WTC11 (cell line): ENCODE results near the gene MCEE. TPM values are rescaled to one million over a fixed set of nuclear protein-coding genes. Genes with fewer than 3 reads are reported as not detected.

ENCODE experiments used
- ATAC-seq: fragments of 200-7000 bp; cut with Tn5 transposase; 2 replicates; pipeline ENCODE4 v1.10.0; 2021; ENCODE audit warnings: mild to moderate bottlenecking, moderate library complexity
- CTCF ChIA-PET: fragments of 300-600 bp; sonication (Branson Sonifier 250); formaldehyde crosslinking; loops from one replicate; lab custom pipeline; 2021; ENCODE audit warnings: antibody characterized with exemption; lab: Charles Lee
- POLR2A ChIA-PET: fragments of 350-600 bp; sonication (Branson Sonifier 250); formaldehyde crosslinking; loops from one replicate; lab custom pipeline; 2021; ENCODE audit warnings: antibody characterized with exemption; lab: Charles Lee
- DNase-seq: peaks from one replicate; pipeline ENCODE4 v3.0.0; 2021; ENCODE audit warnings: low spot score
- H3K27ac Mint-ChIP-seq: 2 replicates; pipeline ENCODE4 v1.8.0; 2021; ENCODE audit warnings: mixed read lengths
- H3K27me3 Mint-ChIP-seq: 2 replicates; pipeline ENCODE4 v1.8.0; 2021; ENCODE audit warnings: low read depth, mild to moderate bottlenecking, moderate library complexity, mixed read lengths
- H3K36me3 Mint-ChIP-seq: 2 replicates; pipeline ENCODE4 v1.8.0; 2021; ENCODE audit warnings: mixed read lengths
- H3K4me1 Mint-ChIP-seq: 2 replicates; pipeline ENCODE4 v1.8.0; 2022; ENCODE audit warnings: mixed read lengths
- H3K4me3 Mint-ChIP-seq: 2 replicates; pipeline ENCODE4 v1.8.0; 2021; ENCODE audit warnings: mild to moderate bottlenecking, moderate library complexity, mixed read lengths
- H3K9me3 Mint-ChIP-seq: 2 replicates; pipeline ENCODE4 v1.8.0; 2021; ENCODE audit warnings: mixed read lengths
- ARID4B ChIP-seq: sonication (generic); formaldehyde crosslinking; IDR thresholded peaks from 2 replicates; pipeline ENCODE4 v1.8.0; 2023; ENCODE audit warnings: missing genetic modification reagents, mild to moderate bottlenecking, borderline replicate concordance
- E2F1 ChIP-seq: sonication (generic); formaldehyde crosslinking; IDR thresholded peaks from 2 replicates; pipeline ENCODE4 v1.8.0; 2022; ENCODE audit warnings: mild to moderate bottlenecking, missing genetic modification reagents
- ELF4 ChIP-seq: sonication (generic); formaldehyde crosslinking; IDR thresholded peaks from 2 replicates; pipeline ENCODE4 v1.8.1; 2022; ENCODE audit warnings: low read depth, mild to moderate bottlenecking, moderate library complexity, missing genetic modification reagents
- EMX1 ChIP-seq: fragments of 250-450 bp; sonication (Bioruptor Pico); IDR thresholded peaks from 2 replicates; pipeline ENCODE4 v1.8.0; 2021; ENCODE audit warnings: mild to moderate bottlenecking
- ESRRA ChIP-seq: sonication (generic); formaldehyde crosslinking; IDR thresholded peaks from 2 replicates; pipeline ENCODE4 v1.8.1; 2022; ENCODE audit warnings: mild to moderate bottlenecking, missing genetic modification reagents, borderline replicate concordance
- GABPB1 ChIP-seq: sonication (generic); formaldehyde crosslinking; IDR thresholded peaks from 2 replicates; pipeline ENCODE4 v1.8.1; 2023; ENCODE audit warnings: mild to moderate bottlenecking, missing genetic modification reagents
- GRHL2 ChIP-seq: fragments of 250-450 bp; sonication (Bioruptor Pico); IDR thresholded peaks from 2 replicates; pipeline ENCODE4 v1.8.0; 2022; ENCODE audit warnings: mild to moderate bottlenecking, moderate library complexity; ENCODE audit not compliant: insufficient replicate concordance, severe bottlenecking
- HMGXB4 ChIP-seq: sonication (generic); formaldehyde crosslinking; IDR thresholded peaks from 2 replicates; pipeline ENCODE4 v1.8.1; 2023; ENCODE audit warnings: mild to moderate bottlenecking, moderate library complexity, missing genetic modification reagents
- KAT7 ChIP-seq: sonication (generic); formaldehyde crosslinking; IDR thresholded peaks from 2 replicates; pipeline ENCODE4 v1.8.1; 2023; ENCODE audit warnings: missing genetic modification reagents, mild to moderate bottlenecking, borderline replicate concordance
- NFATC4 ChIP-seq: fragments of 250-450 bp; sonication (Bioruptor Pico); IDR thresholded peaks from 2 replicates; pipeline ENCODE4 v1.9.0; 2021; ENCODE audit warnings: mild to moderate bottlenecking
- NFE2L1 ChIP-seq: sonication (generic); formaldehyde crosslinking; IDR thresholded peaks from 2 replicates; pipeline ENCODE4 v1.8.1; 2023; ENCODE audit warnings: missing genetic modification reagents
- PREB ChIP-seq: sonication (generic); formaldehyde crosslinking; IDR thresholded peaks from 2 replicates; pipeline ENCODE4 v1.8.1; 2022; ENCODE audit warnings: mild to moderate bottlenecking, missing genetic modification reagents, moderate library complexity, borderline replicate concordance
- SP1 ChIP-seq: sonication (generic); formaldehyde crosslinking; conservative IDR thresholded peaks from 2 replicates; pipeline ENCODE4 v1.8.1; 2022; ENCODE audit warnings: missing genetic modification reagents
- TEAD4 ChIP-seq: sonication (generic); formaldehyde crosslinking; IDR thresholded peaks from 2 replicates; pipeline ENCODE4 v1.8.0; 2022; ENCODE audit warnings: mild to moderate bottlenecking, missing genetic modification reagents
- ZNF396 ChIP-seq: fragments of 250-450 bp; sonication (Bioruptor Pico); IDR thresholded peaks from 2 replicates; pipeline ENCODE4 v1.8.0; 2021; ENCODE audit warnings: mild to moderate bottlenecking, moderate library complexity, borderline replicate concordance
- ZNF532 ChIP-seq: fragments of 250-450 bp; sonication (Bioruptor Pico); IDR thresholded peaks from 2 replicates; pipeline ENCODE4 v1.9.0; 2021; ENCODE audit warnings: mild to moderate bottlenecking, borderline replicate concordance
- total RNA-seq: library from RNA; stranded (reverse); gene quantifications from 3 replicates; pipeline ENCODE4 v1.2.3, GENCODE V29; 2021

Gene MCEE
- total RNA-seq, 1 experiment from 2014 or later, result 18.7 TPM

DNA sequence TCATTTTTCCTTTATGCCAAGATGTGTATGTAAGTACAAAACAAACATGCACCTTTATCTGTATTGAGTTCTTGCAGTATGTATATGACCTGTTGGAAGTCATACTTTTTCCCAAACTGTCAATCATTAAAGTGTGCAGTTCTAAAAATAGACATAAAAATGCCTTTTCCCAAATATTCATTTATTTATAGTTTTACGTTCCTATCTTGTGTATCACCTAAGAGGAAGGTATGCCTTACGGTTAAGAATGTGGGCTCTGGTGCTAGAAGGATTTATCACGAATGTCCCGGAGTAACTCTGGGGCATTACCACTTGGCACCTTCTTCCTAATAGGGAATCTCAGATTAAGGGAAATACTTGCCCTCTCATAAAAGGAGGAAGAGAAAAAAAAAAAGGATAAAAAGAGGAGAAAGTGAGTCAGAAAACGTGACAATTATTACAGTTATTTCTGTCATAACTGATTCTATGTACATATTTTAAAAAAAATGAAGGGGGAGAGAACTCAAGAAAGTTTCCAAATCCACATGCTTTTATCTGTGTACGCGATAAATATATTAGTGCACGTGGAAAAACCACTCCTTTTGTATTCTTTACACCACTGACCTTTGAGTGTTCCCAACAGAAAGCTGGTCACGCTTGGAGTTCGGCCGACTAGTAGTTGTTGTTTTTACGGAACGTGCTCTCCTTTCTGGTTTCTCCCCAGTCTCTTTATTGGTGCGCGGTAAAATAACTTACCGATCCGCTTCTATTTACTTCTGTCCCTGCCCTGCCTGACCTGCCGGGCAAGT lies 721 bp downstream of the MCEE start:
- no peak overlapping the region for H3K4me3 Mint-ChIP-seq
- TF ChIP-seq GABPB1 (no peak), ELF4 (CRISPR knock-in tag) (no peak), ZNF532 (no peak), ARID4B (no peak), NFATC4 (CRISPR knock-in tag) (no peak), HMGXB4 (CRISPR knock-in tag) (0 out of 2 replicates have a peak, but pooled peaks have one; percentile 4)
- H3K4me1 Mint-ChIP-seq, result peaks cover 9% of the 10 kb centered on the region
- DNase-seq (no peak), ATAC-seq (no peak)
- H3K9me3 Mint-ChIP-seq, result no peaks in the 10 kb centered on the region
- peak overlapping the region; percentile 98 for H3K27ac Mint-ChIP-seq
- no peaks in the 10 kb centered on the region for H3K27me3 Mint-ChIP-seq
- ChIA-PET CTCF (interaction anchor here (0.6 to 2.7 kb wide), 8 partner anchors 26 to 169 kb away, joined by 3 to 15 read pairs (median 4); no protein-coding TSS in a partner anchor), POLR2A (no interaction called here)
- peaks cover 6% of the 10 kb centered on the region for H3K36me3 Mint-ChIP-seq

- ATAC-seq (no peak), DNase-seq (no peak)
- POLR2A ChIA-PET, result no interaction called here
- Mint-ChIP-seq H3K27ac (no peak overlapping the region), H3K9me3 (peaks cover 5% of the 10 kb centered on the region; the same call in 1 of the 2 replicates), H3K4me1 (peaks cover 9% of the 10 kb centered on the region), H3K36me3 (peaks cover 16% of the 10 kb centered on the region), H3K27me3 (no peaks in the 10 kb centered on the region), H3K4me3 (no peak overlapping the region)
- CTCF ChIA-PET, result interaction anchor here (0.8 to 1.4 kb wide), 4 partner anchors 26 to 1761 kb away, joined by 3 to 7 read pairs (median 3); partner anchors contain the start of genes NAGK and SPR
- no peak for TF ChIP-seq SP1 (CRISPR knock-in tag)
Observed at GRCh38 chr2:71126957-71127356, 3.1 kb downstream of the MCEE start.

GRCh38 chr2:71125506-71126294 lies 4.3 kb downstream of the MCEE start:
- ChIA-PET CTCF (interaction anchor here (0.7 to 1.4 kb wide), 2 partner anchors 58 to 174 kb away, joined by 3 read pairs; partner anchors contain the start of gene NAGK), POLR2A (no interaction called here)
- H3K36me3 Mint-ChIP-seq, result peaks cover 20% of the 10 kb centered on the region
- no peak overlapping the region for H3K4me3 Mint-ChIP-seq
- DNase-seq, result no peak
- no peak for ATAC-seq
- H3K27me3 Mint-ChIP-seq, result no peaks in the 10 kb centered on the region
- peak overlapping the region; percentile 88 for H3K27ac Mint-ChIP-seq
- peaks cover 5% of the 10 kb centered on the region; the same call in 1 of the 2 replicates for H3K9me3 Mint-ChIP-seq
- H3K4me1 Mint-ChIP-seq, result peaks cover 9% of the 10 kb centered on the region
- TF ChIP-seq SP1 (CRISPR knock-in tag), result no peak
- no peak for TF ChIP-seq NFE2L1 (CRISPR knock-in tag)
- no peak for TF ChIP-seq E2F1 (CRISPR knock-in tag)
- TF ChIP-seq PREB (CRISPR knock-in tag), result no peak
- TF ChIP-seq ZNF396 (CRISPR knock-in tag), result no peak
- TF ChIP-seq TEAD4 (CRISPR knock-in tag), result no peak
- no peak for TF ChIP-seq GRHL2 (CRISPR knock-in tag)
- TF ChIP-seq ESRRA (CRISPR knock-in tag), result no peak
- TF ChIP-seq NFATC4 (CRISPR knock-in tag), result no peak
- TF ChIP-seq EMX1 (CRISPR knock-in tag), result no peak
- TF ChIP-seq KAT7 (CRISPR knock-in tag), result no peak
- no peak for TF ChIP-seq GABPB1
